ENCODE measurements around the gene EDEM3. TPM values are rescaled to one million over a fixed set of nuclear protein-coding genes. Genes with fewer than 3 reads are reported as not detected.

Gene EDEM3
- total RNA-seq, 1 donor from 2014 or later, result 24.1 TPM

DNA sequence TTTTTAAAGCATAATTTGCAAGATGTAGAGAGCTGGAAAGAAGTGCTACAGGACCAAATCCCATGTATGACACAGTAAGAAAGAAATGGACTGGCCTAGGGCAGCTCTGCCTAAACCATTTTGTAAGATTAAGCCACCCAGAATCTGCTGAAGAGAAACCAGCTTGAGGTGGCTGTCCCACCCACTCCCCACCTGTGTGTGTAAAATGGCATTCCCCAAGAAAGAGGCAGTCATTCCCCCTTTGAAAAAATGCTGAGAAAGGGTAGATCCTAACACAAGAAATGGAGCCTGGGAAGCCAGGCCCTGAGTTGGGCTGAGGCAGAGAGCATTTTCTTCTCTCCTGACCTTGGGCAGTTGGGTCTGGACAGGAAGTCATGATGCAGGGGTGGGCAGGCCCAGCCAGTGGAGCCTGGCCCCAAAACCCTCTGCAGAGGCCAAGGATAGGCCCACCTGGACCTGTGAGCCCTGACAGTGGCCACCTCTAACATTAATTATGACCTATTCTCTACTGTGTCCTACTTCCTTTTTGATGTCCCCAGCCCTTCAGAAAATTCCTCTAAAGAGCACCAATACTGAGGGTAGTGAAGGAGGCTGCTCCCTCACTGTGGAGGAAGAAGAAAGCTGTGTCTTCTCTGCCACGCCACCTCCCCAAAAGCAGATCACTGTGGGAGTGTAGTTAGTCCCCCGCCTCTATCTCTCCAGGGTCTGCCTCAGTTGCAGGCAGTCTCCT lies 94.0 kb downstream of the EDEM3 start:
- H3K27me3 ChIP-seq, result no peaks in the 10 kb centered on the region
- no peak overlapping the region for H3K4me3 ChIP-seq
- TF ChIP-seq POLR2A (IDR thresholded peaks at IDR 0.05) (no peak), POLR2AphosphoS5 (IDR thresholded peaks at IDR 0.05; ENCODE audit: insufficient read depth in 1 of 2, low read depth in 1 of 2) (no peak)
- TF ChIP-seq, protein P1, sequence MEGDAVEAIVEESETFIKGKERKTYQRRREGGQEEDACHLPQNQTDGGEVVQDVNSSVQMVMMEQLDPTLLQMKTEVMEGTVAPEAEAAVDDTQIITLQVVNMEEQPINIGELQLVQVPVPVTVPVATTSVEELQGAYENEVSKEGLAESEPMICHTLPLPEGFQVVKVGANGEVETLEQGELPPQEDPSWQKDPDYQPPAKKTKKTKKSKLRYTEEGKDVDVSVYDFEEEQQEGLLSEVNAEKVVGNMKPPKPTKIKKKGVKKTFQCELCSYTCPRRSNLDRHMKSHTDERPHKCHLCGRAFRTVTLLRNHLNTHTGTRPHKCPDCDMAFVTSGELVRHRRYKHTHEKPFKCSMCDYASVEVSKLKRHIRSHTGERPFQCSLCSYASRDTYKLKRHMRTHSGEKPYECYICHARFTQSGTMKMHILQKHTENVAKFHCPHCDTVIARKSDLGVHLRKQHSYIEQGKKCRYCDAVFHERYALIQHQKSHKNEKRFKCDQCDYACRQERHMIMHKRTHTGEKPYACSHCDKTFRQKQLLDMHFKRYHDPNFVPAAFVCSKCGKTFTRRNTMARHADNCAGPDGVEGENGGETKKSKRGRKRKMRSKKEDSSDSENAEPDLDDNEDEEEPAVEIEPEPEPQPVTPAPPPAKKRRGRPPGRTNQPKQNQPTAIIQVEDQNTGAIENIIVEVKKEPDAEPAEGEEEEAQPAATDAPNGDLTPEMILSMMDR (IDR thresholded peaks at IDR 0.05), result no peak
- no peak overlapping the region for H3K27ac ChIP-seq
- no peaks in the 10 kb centered on the region for H3K36me3 ChIP-seq
- no peaks in the 10 kb centered on the region for H3K9me3 ChIP-seq
- intact Hi-C loops (cut with DNase I), result loop anchor here (10.0 kb wide), 3 partner anchors 96 to 586 kb away; no protein-coding TSS in a partner anchor
- no peak for DNase-seq (ENCODE audit: extremely low spot score in 2 of 2)
- H3K4me1 ChIP-seq, result peaks cover 6% of the 10 kb centered on the region

DNA sequence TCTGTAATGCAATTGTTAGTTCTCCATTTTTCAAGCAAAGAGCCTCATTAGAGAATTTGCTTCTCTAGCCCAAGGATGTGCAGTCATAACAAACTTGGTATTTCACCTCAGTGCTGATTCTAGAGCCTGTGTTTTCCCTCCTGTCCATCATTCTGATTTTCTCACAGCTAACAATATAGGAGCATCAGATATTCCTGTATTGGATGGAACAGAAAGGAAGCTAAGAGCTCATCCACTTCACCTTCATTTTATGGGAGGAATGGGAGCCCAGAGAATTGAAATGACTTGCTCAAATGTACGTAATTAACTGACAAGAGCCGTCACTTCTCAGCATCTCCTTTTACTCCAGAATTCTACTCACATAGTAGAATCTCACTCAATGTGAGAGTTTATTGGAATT lies 96.6 kb downstream of the EDEM3 start:
- Histone ChIP-seq H3K36me3 (no peaks in the 10 kb centered on the region), H3K4me1 (no peaks in the 10 kb centered on the region), H3K27ac (no peak overlapping the region), H3K4me3 (no peak overlapping the region), H3K27me3 (no peaks in the 10 kb centered on the region), H3K9me3 (no peaks in the 10 kb centered on the region)
- no peak for DNase-seq (ENCODE audit: extremely low spot score in 2 of 2)
- intact Hi-C loops (cut with DNase I), result no loop called here
- TF ChIP-seq POLR2AphosphoS5 (IDR thresholded peaks at IDR 0.05; ENCODE audit: insufficient read depth in 1 of 2, low read depth in 1 of 2) (no peak), POLR2A (IDR thresholded peaks at IDR 0.05) (no peak)
- TF ChIP-seq, protein P1 (IDR thresholded peaks at IDR 0.05), result no peak

DNA sequence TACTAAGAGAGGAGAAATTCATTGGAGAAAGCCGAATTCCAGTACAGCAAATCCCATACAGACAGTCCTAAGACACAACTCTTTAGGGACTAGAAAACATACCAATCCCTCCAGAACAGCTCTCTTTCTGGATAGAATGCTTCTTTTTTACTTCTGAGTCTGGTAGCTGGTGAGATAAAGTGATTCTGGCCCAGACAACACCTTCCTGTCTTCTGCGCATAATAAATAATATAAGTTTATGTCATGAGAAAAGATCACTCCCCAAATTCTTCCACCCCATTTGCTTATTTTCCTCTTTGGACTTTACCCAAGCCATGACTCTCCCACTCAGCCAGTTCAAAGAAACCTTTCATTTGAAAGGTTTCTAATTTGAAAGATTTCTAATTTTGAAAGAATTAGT lies 98.4 kb downstream of the EDEM3 start:
- TF ChIP-seq POLR2A (IDR thresholded peaks at IDR 0.05) (no peak), POLR2AphosphoS5 (IDR thresholded peaks at IDR 0.05; ENCODE audit: insufficient read depth in 1 of 2, low read depth in 1 of 2) (no peak)
- TF ChIP-seq, protein P1 (IDR thresholded peaks at IDR 0.05), result no peak
- no peak overlapping the region for H3K27ac ChIP-seq
- intact Hi-C loops (cut with DNase I), result no loop called here

DNA sequence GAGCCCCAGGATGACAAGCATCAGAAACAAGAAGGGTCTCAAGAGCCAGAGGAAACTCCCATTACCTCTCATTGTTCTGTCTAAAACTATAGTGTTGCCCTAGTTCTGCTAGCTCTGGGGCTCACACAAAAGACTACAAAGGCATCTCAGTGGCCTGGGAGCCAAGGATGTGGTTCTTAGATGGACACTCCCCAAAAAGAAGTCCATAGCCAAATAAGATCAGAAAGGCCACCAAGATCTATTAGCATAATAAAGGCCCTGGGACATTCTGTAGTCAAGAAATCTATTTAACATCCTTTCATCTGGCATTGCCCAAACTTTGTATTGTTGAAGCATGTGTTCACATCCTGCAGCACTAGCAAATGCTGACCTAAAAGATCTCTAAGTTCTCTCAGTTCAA lies 99.5 kb downstream of the EDEM3 start:
- H3K27ac ChIP-seq, result no peak overlapping the region
- DNase-seq (ENCODE audit: extremely low spot score in 2 of 2), result no peak
- no peaks in the 10 kb centered on the region for H3K36me3 ChIP-seq
- no peaks in the 10 kb centered on the region for H3K27me3 ChIP-seq
- H3K4me3 ChIP-seq, result no peak overlapping the region
- H3K4me1 ChIP-seq, result no peaks in the 10 kb centered on the region
- TF ChIP-seq, protein P1 (IDR thresholded peaks at IDR 0.05), result no peak
- TF ChIP-seq POLR2AphosphoS5 (IDR thresholded peaks at IDR 0.05; ENCODE audit: insufficient read depth in 1 of 2, low read depth in 1 of 2) (no peak), POLR2A (IDR thresholded peaks at IDR 0.05) (no peak)
- intact Hi-C loops (cut with DNase I), result no loop called here
- no peaks in the 10 kb centered on the region for H3K9me3 ChIP-seq

More for the DNA sequence above, 98.4 kb downstream of the EDEM3 start:
- Histone ChIP-seq H3K4me1 (no peaks in the 10 kb centered on the region), H3K9me3 (no peaks in the 10 kb centered on the region), H3K36me3 (no peaks in the 10 kb centered on the region), H3K4me3 (no peak overlapping the region), H3K27me3 (no peaks in the 10 kb centered on the region)
- DNase-seq (ENCODE audit: extremely low spot score in 2 of 2), result no peak

DNA sequence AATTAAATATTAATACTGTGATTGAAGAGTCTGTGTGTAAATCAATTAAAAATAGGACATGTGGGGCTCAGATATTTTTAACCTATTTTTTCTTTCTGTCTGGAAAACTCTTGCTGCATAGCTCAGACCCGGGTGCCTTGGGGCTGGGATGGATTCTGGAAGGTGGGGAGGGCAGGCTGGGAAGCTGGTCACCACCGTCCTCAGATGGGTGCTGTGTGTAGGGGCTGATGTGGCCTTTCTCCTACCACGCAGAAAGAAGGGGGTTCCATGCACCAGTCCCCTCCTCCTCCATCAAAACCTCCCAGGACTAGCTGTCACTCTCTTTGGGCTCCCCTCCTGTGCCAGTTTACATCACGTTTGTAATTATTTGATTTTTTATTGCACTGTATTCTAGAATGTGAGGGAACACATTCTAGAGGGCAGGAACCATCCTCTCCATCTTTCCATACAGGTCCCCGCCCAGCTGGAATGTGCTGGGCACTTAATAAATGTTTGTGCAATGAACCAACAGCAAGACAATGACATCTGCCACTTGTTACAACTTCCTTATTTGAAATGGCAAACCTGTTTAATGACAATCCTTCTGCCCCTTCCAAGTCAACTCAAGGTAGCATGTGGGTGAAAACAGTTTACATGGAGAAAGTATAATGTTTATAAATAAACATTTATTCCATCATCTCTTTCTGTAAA lies 104.3 kb downstream of the EDEM3 start:
- Histone ChIP-seq H3K4me1 (peaks cover 15% of the 10 kb centered on the region), H3K9me3 (no peaks in the 10 kb centered on the region), H3K36me3 (no peaks in the 10 kb centered on the region), H3K27ac (no peak overlapping the region), H3K27me3 (no peaks in the 10 kb centered on the region), H3K4me3 (no peak overlapping the region)
- no peak for DNase-seq (ENCODE audit: extremely low spot score in 2 of 2)
- TF ChIP-seq POLR2AphosphoS5 (IDR thresholded peaks at IDR 0.05; ENCODE audit: insufficient read depth in 1 of 2, low read depth in 1 of 2) (no peak), POLR2A (IDR thresholded peaks at IDR 0.05) (no peak)
- intact Hi-C loops (cut with DNase I), result no loop called here

Measured in vagina (tissue), 2 donors.